ENCODE measurements around the gene ADCY3. TPM values are rescaled to one million over a fixed set of nuclear protein-coding genes. Genes with fewer than 3 reads are reported as not detected.
A peak's percentile ranks its signal among the peaks of the same experiment; 100 is the strongest.

ADCY3 gene
- total RNA-seq, 1 donor from 2014 or later = 26.7 TPM

- no peak for ATAC-seq
- intact Hi-C loops (cut with DNase I) = no loop called here
- no peak for DNase-seq (ENCODE audit: missing footprints)
Measured at GRCh38 chr2:24912523-24912922, 7.5 kb downstream of the ADCY3 start.

DNA sequence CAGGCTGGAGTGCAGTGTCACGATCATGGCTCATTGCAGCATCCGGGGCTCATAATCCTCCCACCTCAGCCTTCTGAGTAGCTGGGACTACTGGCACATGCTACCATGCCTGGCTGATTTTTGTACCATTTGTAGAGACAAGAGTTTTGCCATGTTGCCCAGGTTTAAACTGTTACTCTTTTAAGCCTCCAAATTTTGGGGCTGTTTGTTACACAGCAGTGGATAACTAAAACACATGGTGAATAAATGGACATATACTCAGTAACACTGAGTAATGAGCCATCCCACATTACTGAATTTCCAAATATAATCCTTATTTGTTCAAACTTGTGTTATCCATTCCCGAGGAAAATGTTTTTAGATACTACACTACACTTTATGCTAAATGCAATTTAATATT, 9.8 kb downstream of the ADCY3 start:
- DNase-seq (ENCODE audit: missing footprints) = no peak
- intact Hi-C loops (cut with DNase I) = no loop called here
- ATAC-seq = no peak

GRCh38 chr2:24909555-24910177, 10.4 kb downstream of the ADCY3 start:
- no peak for DNase-seq (ENCODE audit: missing footprints)
- intact Hi-C loops (cut with DNase I) = no loop called here
- no peak for ATAC-seq

GRCh38 chr2:24908461-24908901, 11.6 kb downstream of the ADCY3 start:
- no peak for ATAC-seq
- intact Hi-C loops (cut with DNase I) = no loop called here

GRCh38 chr2:24907116-24907515, 12.9 kb downstream of the ADCY3 start:
- DNase-seq (ENCODE audit: missing footprints) (no peak), ATAC-seq (no peak)
- intact Hi-C loops (cut with DNase I) = no loop called here

More at GRCh38 chr2:24908461-24908901, 11.6 kb downstream of the ADCY3 start:
- no peak for DNase-seq (ENCODE audit: missing footprints)

- ATAC-seq = no peak
- no peak for DNase-seq (ENCODE audit: missing footprints)
- intact Hi-C loops (cut with DNase I) = no loop called here
Measured at GRCh38 chr2:24906466-24906865, 13.6 kb downstream of the ADCY3 start.

- no peak for DNase-seq (ENCODE audit: missing footprints)
- intact Hi-C loops (cut with DNase I) = no loop called here
- no peak for ATAC-seq
Measured at GRCh38 chr2:24903161-24904103, 16.6 kb downstream of the ADCY3 start.

DNA sequence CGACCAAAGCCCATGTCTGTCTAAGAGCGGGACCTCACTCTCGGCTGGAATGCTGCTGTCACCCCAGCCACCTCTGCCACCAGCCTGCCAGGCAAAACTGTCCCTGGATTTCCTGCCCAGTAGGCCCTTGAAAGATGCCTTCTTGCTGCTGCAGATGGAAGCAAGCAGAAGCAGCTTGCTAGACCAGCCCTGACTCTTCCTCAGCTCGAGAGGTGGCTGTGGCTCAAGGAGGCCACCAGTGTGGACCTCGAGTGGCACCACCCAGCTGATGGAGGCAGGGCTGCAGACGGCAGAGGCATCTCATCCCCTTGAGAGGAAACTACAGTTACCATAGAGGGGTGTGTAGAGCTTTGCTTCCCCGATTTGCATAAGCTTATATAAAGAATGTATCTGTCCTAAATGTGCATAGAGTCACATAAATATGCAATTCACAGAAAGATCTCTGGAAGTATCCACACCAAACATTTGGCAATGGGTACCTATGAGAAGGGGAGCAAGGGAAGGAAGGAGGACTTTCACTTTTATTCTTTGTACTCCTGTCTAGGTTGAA, 20.6 kb downstream of the ADCY3 start:
- DNase-seq (ENCODE audit: missing footprints) (no peak), ATAC-seq (no peak)
- intact Hi-C loops (cut with DNase I) = no loop called here

DNA sequence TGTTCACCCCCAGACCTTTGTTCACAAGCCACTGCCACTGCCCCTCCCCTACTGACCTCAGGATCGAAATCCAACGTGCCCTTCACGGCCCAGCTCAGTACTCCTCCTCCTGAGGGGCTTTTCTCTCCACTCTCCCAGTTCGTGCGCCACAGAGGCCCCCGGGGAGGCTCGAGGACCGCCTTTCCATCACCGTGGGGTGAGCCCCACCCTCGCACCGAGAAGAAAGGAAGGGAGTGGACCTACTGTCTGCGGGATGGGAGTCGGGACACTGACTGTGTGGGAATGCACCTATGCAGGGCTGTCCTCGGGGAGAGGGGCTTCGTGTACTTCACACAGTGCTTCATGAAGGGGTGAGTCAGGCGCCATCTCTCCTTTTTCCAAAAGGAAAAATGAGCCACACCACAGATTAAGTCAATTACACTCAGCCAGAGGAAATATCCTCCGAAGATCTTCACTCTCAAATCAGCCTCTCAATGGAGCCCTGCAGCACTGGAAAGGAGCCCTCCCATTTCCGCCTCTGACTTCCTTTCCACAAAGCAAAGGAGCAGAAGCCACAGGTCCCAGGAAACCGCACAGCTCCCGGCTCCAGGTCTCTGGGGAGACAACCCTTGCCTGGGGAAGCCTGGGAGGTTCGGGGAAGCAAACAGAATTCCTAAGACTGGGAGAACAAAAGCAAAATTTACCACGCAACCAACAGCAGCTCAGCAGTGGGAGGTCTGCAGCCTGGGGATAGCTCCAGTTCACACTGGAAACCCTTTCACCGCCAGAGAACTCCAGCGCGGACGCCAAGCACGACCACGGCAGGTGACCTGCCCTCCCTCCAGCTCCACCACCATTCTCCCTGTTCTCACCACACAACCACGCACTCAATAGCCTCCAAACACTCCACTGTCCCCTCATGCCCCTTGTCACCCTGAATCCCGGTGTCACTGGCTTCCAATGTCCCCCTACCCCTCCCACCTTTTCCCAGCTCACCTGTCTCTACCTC, 21.6 kb downstream of the ADCY3 start:
- intact Hi-C loops (cut with DNase I) = no loop called here
- no peak for DNase-seq (ENCODE audit: missing footprints)
- peak; percentile 50 for ATAC-seq

GRCh38 chr2:24894750-24895149, 25.3 kb downstream of the ADCY3 start:
- intact Hi-C loops (cut with DNase I) = no loop called here

GRCh38 chr2:24893934-24894333, 26.1 kb downstream of the ADCY3 start:
- DNase-seq (ENCODE audit: missing footprints) (no peak), ATAC-seq (no peak)

More at GRCh38 chr2:24894750-24895149, 25.3 kb downstream of the ADCY3 start:
- DNase-seq (ENCODE audit: missing footprints) (no peak), ATAC-seq (no peak)

DNA sequence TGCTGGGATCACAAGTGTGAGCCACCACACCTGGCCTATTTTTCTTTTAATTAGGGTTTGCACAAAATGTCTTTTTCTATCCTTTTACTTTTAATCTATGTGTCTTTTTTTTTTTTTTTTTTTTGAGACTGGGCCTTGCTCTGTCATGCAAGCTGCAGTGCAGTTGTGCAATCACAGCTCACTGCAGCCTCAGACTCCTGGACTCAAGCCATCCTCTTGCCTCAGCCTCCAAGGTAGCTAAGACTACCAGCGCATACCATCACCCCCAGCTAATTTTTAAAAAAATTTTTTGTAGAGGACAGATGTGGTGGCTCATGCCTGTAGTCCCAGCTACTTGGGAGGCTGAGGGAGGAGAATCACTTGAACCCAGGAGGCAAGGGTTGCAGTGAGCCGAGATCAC, 27.1 kb downstream of the ADCY3 start:
- intact Hi-C loops (cut with DNase I) = no loop called here
- no peak for ATAC-seq
- no peak for DNase-seq (ENCODE audit: missing footprints)

More at GRCh38 chr2:24893934-24894333, 26.1 kb downstream of the ADCY3 start:
- intact Hi-C loops (cut with DNase I) = no loop called here

- no peak for DNase-seq (ENCODE audit: missing footprints)
Measured at GRCh38 chr2:24891201-24891600, 28.8 kb downstream of the ADCY3 start.

GRCh38 chr2:24889221-24889620, 30.8 kb downstream of the ADCY3 start:
- no peak for ATAC-seq
- no peak for DNase-seq (ENCODE audit: missing footprints)
- intact Hi-C loops (cut with DNase I) = no loop called here

More at GRCh38 chr2:24891201-24891600, 28.8 kb downstream of the ADCY3 start:
- intact Hi-C loops (cut with DNase I) = no loop called here
- no peak for ATAC-seq

- no peak for DNase-seq (ENCODE audit: missing footprints)
- no peak for ATAC-seq
- intact Hi-C loops (cut with DNase I) = no loop called here
Measured at GRCh38 chr2:24888177-24888576, 31.9 kb downstream of the ADCY3 start.

DNA sequence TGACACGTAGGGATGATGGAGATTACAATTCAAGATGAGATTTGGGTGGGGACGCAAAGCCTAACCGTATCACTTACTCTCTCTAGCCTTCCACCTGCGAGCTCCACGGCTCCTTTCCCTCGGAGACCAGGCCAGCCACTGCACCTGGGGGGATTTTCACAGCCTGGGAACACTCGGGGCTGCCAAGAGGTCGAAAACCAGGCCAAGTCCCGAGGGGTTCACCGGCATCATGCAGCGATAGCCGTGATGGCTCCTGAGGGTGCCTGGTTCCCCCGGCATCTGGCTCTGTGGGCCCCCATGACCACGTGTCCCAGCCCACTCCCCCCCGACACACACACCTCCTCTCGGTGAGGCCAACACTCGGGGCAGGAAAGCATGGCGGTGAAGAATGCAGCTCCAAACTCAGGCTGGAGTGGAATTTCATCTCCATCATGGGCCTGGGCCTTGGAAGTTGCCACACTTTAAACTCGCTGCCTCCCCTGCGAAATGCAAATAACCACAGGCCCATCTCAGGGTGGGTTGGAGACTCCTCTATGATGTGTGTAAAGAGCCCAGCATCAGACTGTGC, 32.6 kb downstream of the ADCY3 start:
- intact Hi-C loops (cut with DNase I) = no loop called here
- no peak for ATAC-seq
- DNase-seq (ENCODE audit: missing footprints) = no peak

DNA sequence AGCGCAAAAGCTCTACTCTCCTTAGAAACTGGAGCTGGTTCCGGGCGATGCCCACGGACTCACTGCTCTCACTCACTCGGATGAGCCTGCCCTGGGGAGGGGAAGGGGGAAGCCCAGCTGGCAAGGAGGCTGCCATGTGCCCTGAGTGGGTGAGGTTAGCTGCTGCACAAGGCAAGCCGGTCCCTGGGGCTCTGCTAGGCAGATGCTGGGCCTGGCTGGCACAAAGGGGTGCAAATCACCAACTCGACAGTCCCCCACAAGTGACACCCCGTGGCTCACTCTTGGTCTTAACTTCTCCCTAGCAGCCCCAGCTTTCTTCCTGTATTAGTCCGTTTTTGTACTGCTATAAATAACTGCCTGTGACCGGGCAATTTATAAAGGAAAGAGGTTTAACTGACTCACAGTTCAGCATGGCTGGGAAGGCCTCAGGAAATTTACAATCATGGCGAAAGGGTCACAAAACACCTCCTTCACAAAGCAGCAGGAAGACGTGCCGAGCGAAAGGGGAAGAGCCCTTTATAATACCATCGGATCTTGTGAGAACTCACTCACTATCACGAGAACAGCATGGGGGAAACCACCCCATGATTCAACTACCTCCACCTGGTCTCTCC, 33.2 kb downstream of the ADCY3 start:
- intact Hi-C loops (cut with DNase I) = no loop called here
- DNase-seq (ENCODE audit: missing footprints) = no peak
- ATAC-seq = no peak

DNA sequence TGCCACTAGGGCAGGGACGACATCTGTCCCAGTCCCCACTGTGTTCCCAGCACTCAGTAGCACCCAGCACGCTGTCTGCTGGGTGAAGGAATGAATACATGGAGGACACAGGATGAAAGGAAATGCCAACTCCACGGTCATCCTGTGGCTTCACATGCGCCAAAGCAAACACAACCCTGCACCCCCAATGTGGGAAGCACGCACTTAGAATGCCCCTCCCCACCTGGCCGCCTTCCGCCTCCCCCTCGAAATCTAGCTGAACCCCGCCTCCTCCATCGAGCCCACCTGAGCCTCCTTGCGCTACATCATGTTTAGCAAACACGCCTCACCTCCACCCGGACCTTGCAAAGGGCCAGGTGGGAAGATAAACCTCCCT, 33.9 kb downstream of the ADCY3 start:
- intact Hi-C loops (cut with DNase I) = no loop called here
- ATAC-seq = no peak
- DNase-seq (ENCODE audit: missing footprints) = no peak
